ENCODE results near the gene P2RX7.
"Not testable (repeated sequence)": the region's sequence is repeated elsewhere in the genome, so short reads cannot be mapped to it uniquely, and the experiment has no call there.

DNA sequence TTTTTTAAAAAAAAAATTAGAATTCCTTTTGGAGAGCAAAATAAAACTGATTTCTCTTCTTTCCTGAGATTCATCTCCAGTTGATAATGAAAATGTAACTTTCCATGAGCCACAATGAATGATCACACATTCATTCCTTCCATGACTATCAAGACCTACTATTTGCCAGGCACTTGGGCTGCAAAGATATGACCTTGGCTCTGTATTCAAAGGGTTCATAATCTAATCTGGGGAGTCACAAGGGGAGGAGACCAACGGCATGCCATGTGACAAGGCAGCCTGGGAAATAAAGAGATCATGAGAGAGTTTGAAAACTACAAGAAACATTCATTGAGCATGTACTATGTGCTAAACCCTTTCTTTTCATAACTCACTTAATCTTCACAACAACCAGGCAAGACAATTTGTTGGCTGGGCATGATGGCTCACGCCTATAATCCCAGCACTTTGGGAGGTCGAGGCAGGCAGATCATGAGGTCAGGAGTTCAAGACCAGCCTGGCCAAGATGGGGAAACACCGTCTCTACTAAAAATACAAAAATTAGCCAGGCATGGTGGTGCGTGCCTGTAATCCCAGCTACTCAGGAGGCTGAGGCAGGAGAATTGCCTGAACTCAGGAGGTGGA is 26.2 kb downstream of the P2RX7 start:
- TF ChIP-seq JUN (IDR thresholded peaks at IDR 0.05); CTCF (IDR thresholded peaks at IDR 0.05); POLR2A (IDR thresholded peaks at IDR 0.05; ENCODE audit: low read length); POLR2AphosphoS2 (conservative IDR thresholded peaks at IDR 0.05; ENCODE audit: low read length); SMC3 (IDR thresholded peaks at IDR 0.05); EP300 (IDR thresholded peaks at IDR 0.05): not testable (repeated sequence)
- TF ChIP-seq, protein P1, sequence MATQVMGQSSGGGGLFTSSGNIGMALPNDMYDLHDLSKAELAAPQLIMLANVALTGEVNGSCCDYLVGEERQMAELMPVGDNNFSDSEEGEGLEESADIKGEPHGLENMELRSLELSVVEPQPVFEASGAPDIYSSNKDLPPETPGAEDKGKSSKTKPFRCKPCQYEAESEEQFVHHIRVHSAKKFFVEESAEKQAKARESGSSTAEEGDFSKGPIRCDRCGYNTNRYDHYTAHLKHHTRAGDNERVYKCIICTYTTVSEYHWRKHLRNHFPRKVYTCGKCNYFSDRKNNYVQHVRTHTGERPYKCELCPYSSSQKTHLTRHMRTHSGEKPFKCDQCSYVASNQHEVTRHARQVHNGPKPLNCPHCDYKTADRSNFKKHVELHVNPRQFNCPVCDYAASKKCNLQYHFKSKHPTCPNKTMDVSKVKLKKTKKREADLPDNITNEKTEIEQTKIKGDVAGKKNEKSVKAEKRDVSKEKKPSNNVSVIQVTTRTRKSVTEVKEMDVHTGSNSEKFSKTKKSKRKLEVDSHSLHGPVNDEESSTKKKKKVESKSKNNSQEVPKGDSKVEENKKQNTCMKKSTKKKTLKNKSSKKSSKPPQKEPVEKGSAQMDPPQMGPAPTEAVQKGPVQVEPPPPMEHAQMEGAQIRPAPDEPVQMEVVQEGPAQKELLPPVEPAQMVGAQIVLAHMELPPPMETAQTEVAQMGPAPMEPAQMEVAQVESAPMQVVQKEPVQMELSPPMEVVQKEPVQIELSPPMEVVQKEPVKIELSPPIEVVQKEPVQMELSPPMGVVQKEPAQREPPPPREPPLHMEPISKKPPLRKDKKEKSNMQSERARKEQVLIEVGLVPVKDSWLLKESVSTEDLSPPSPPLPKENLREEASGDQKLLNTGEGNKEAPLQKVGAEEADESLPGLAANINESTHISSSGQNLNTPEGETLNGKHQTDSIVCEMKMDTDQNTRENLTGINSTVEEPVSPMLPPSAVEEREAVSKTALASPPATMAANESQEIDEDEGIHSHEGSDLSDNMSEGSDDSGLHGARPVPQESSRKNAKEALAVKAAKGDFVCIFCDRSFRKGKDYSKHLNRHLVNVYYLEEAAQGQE (IDR thresholded peaks at IDR 0.05) = not testable (repeated sequence)
